ENCODE measurements around the gene TM4SF20. TPM values are rescaled to one million over a fixed set of nuclear protein-coding genes. Genes with fewer than 3 reads are reported as not detected.

Gene TM4SF20
- polyA plus RNA-seq (not detected in 2 replicates), polyA minus RNA-seq (not detected in 2 replicates)

GRCh38 chr2:227379095-227379494 is at the start of gene TM4SF20:
Gene TM4SF20 (minus strand): TSS chr2:227379306. CDS start chr2:227379268, 38 bp downstream.
- Histone ChIP-seq H3K27me3 (ENCODE audit: insufficient read depth, low read depth, low read length) (no peaks in the 10 kb centered on the region), H3F3A (ENCODE audit: insufficient read depth, low read length, poor library complexity, severe bottlenecking) (no peaks in the 10 kb centered on the region), H3K36me3 (ENCODE audit: insufficient read depth, low read length) (no peaks in the 10 kb centered on the region), H2AFZ (ENCODE audit: low read depth, low read length) (no peak within 1 kb of the TSS), H3K4me3 (ENCODE audit: low read length) (no peak within 1 kb of the TSS), H3K4me2 (ENCODE audit: low read length) (no peak within 1 kb of the TSS), H3K79me2 (replicated peaks; ENCODE audit: insufficient read depth, low read length) (no peaks in the 10 kb centered on the region), H3K27ac (ENCODE audit: low read length) (no peak within 1 kb of the TSS), H3K9me2 (ENCODE audit: insufficient read depth, low read length) (no peaks in the 10 kb centered on the region), H3K9ac (ENCODE audit: low read length) (no peak within 1 kb of the TSS), H4K20me1 (ENCODE audit: insufficient read depth) (no peaks in the 10 kb centered on the region), H3K9me3 (ENCODE audit: low read length) (no peaks in the 10 kb centered on the region)
- TF ChIP-seq MXI1 (conservative IDR thresholded peaks at IDR 0.05; ENCODE audit: poor library complexity, severe bottlenecking) (no peak), SMC3 (conservative IDR thresholded peaks at IDR 0.05; ENCODE audit: poor library complexity) (no peak), POLR2AphosphoS5 (IDR thresholded peaks at IDR 0.05) (no peak), EZH2 (IDR thresholded peaks at IDR 0.05; ENCODE audit: borderline replicate concordance, insufficient read depth, low read length, poor library complexity, severe bottlenecking) (no peak), CTCF (IDR thresholded peaks at IDR 0.05; ENCODE audit: poor library complexity, severe bottlenecking) (no peak), REST (IDR thresholded peaks at IDR 0.05; ENCODE audit: borderline replicate concordance) (no peak), EP300 (conservative IDR thresholded peaks at IDR 0.05; ENCODE audit: poor library complexity, severe bottlenecking) (no peak), TAF1 (IDR thresholded peaks at IDR 0.05; ENCODE audit: low read depth) (no peak)

GRCh38 chr2:227428731-227429285 is 49.7 kb upstream of the TM4SF20 start:
- no peaks in the 10 kb centered on the region for H4K20me1 ChIP-seq (ENCODE audit: insufficient read depth)
- no peak overlapping the region for H3K4me3 ChIP-seq (ENCODE audit: low read length)
- no peaks in the 10 kb centered on the region for H3K9me2 ChIP-seq (ENCODE audit: insufficient read depth, low read length)
- no peaks in the 10 kb centered on the region for H3K27me3 ChIP-seq (ENCODE audit: insufficient read depth, low read depth, low read length)
- no peak overlapping the region for H2AFZ ChIP-seq (ENCODE audit: low read depth, low read length)
- no peak overlapping the region for H3K4me2 ChIP-seq (ENCODE audit: low read length)
- no peak overlapping the region for H3K27ac ChIP-seq (ENCODE audit: low read length)
- no peaks in the 10 kb centered on the region for H3F3A ChIP-seq (ENCODE audit: insufficient read depth, low read length, poor library complexity, severe bottlenecking)
- no peaks in the 10 kb centered on the region for H3K9me3 ChIP-seq (ENCODE audit: low read length)
- no peaks in the 10 kb centered on the region for H3K79me2 ChIP-seq (replicated peaks; ENCODE audit: insufficient read depth, low read length)
- TF ChIP-seq EP300 (conservative IDR thresholded peaks at IDR 0.05; ENCODE audit: poor library complexity, severe bottlenecking) (no peak), MXI1 (conservative IDR thresholded peaks at IDR 0.05; ENCODE audit: poor library complexity, severe bottlenecking) (no peak), REST (IDR thresholded peaks at IDR 0.05; ENCODE audit: borderline replicate concordance) (no peak), CTCF (IDR thresholded peaks at IDR 0.05; ENCODE audit: poor library complexity, severe bottlenecking) (no peak), EZH2 (IDR thresholded peaks at IDR 0.05; ENCODE audit: borderline replicate concordance, insufficient read depth, low read length, poor library complexity, severe bottlenecking) (no peak), SMC3 (conservative IDR thresholded peaks at IDR 0.05; ENCODE audit: poor library complexity) (no peak), POLR2AphosphoS5 (IDR thresholded peaks at IDR 0.05) (no peak), TAF1 (IDR thresholded peaks at IDR 0.05; ENCODE audit: low read depth) (no peak), RAD21 (conservative IDR thresholded peaks at IDR 0.05) (no peak)
- H3K9ac ChIP-seq (ENCODE audit: low read length) = no peak overlapping the region
- H3K36me3 ChIP-seq (ENCODE audit: insufficient read depth, low read length) = no peaks in the 10 kb centered on the region
